ENCODE data around the gene C19orf53.
"Not testable (repeated sequence)": the region's sequence is repeated elsewhere in the genome, so short reads cannot be mapped to it uniquely, and the experiment has no call there.

- TF ChIP-seq POLR2A (IDR thresholded peaks at IDR 0.05; ENCODE audit: borderline replicate concordance, extremely low read depth, insufficient read depth, insufficient read length); EZH2phosphoT487 (IDR thresholded peaks at IDR 0.05; ENCODE audit: borderline replicate concordance); JUND (IDR thresholded peaks at IDR 0.05); MAX (IDR thresholded peaks at IDR 0.05); CTCF (IDR thresholded peaks at IDR 0.05 in 2 of 3, conservative IDR thresholded peaks at IDR 0.05 in 1 of 3; ENCODE audit: borderline replicate concordance in 1 of 3, insufficient read depth in 1 of 3, low read depth in 2 of 3, low read length in 2 of 3); CEBPB (IDR thresholded peaks at IDR 0.05; ENCODE audit: low read depth); POLR2AphosphoS5 (IDR thresholded peaks at IDR 0.05; ENCODE audit: low read depth, low read length); SP1 (IDR thresholded peaks at IDR 0.05; ENCODE audit: low read depth); EZH2 (IDR thresholded peaks at IDR 0.05); REST (IDR thresholded peaks at IDR 0.05; ENCODE audit: low read depth): not testable (repeated sequence)
These were observed 5.5 kb downstream of the C19orf53 start for GRCh38 chr19:13779794-13780193.

Measured in HCT116 (cell line).